ENCODE measurements around the gene DENND1B.
A peak's percentile ranks its signal among the peaks of the same experiment; 100 is the strongest.

The DENND1B gene

DNA sequence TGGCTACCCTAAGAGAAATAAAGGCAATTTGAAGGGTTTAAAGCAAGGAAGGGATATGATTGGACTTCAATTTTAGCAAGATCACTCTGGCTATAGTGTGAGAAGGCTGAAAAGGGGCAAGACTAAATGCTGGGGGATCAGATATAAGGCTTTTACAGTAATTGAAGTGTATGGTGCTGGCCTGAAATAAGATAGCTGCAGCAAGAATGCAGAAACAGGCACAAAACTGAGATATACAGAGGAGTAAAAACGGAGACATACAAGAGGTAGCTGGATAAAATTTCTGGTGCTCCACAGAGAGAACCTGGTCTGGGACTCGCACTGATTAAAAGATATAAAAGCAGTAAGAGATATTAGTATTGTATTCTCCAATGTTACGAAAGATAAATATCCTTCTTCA lies 92.0 kb downstream of the DENND1B start:
- no peak for DNase-seq

DNA sequence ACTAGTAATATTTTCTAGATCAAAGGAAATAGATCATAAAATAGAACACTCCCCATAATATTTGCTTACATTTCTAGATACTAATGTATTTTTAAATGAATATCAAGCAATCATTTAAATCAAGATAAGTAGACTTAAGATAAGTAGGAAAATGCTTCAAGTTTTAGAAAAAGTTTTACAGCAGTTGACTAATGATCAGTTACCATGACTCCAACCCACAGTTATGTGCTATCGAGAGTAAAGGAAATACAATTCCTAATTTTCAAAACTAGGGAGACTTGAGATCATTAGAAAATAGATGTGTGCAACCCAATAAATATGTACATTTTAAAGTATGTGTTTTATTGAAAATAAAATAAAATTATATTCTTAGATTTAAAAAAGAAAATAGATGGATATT lies 95.0 kb downstream of the DENND1B start:
- no peak for DNase-seq

DNA sequence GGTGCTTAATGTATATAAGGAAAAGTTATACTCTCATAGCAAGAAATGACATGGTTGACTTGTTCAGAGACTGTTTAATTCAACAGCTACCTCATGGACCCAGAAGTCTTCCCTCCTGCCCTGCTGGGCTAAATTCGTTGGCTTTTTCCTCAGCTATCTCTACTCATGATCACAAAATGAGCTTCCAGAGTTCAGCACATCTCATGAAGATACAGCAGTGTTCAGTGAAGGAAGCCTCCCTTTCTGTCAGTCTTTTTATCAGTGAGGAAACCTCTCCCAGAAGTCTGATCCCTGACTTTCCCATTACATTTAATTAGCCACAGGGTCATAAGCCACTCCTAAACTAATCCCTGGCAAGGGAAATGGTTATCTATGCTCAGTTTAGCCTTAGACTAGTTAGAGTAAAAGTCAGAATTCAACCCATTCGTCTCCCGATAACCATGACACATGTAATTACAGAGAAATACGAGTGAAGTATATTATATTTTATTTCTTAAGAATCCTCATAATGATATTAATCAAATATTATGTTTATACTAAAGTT lies 97.5 kb downstream of the DENND1B start:
- DNase-seq, result no peak

- DNase-seq, result no peak
These were observed 98.0 kb downstream of the DENND1B start for GRCh38 chr1:197677313-197677712.

GRCh38 chr1:197675583-197676208 lies 99.6 kb downstream of the DENND1B start:
- DNase-seq, result peak; percentile 14 to 18

- no peak for DNase-seq
These were observed 101.0 kb downstream of the DENND1B start for GRCh38 chr1:197674286-197674685.

DNA sequence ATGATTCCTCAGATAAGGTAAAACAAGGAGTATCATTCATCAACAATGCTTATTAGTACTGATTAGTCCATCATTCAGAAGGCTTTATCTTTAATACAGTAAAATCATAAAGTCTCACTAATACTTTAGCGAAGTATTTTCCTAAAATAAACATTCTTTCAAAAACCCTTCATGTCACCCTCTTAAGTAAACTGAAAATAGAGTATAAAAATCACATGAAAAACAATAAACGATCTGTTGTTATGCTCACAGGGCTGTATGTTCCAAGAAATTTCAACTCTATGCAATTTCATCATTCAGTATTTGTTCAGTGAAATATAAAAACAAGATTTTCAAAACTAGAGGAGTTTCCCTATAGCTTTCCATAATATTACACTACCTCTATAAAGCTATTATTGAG lies 102.0 kb downstream of the DENND1B start:
- no peak for DNase-seq

- DNase-seq, result no peak
These were observed 102.9 kb downstream of the DENND1B start for GRCh38 chr1:197672347-197672746.

DNA sequence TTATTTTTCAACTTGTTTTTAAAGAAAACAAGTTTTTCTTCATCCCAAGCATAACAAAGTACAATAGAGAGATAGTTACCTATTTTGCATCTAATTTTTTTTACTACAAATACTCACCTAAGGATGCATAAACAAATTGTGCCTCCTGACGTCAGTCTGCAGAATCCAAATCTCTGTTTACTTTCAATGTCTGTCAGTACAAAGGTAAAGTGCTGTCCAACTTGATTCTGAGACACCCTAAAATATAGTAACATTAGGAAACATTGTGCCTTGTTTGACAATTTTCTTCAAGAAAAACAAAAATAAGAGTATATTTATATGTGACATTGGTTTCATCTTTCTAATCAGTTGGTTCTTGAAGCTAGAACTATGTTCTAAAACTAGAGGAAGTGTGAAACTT lies 103.4 kb downstream of the DENND1B start:
- DNase-seq, result no peak

GRCh38 chr1:197671140-197671539 lies 104.1 kb downstream of the DENND1B start:
- DNase-seq, result no peak

DNA sequence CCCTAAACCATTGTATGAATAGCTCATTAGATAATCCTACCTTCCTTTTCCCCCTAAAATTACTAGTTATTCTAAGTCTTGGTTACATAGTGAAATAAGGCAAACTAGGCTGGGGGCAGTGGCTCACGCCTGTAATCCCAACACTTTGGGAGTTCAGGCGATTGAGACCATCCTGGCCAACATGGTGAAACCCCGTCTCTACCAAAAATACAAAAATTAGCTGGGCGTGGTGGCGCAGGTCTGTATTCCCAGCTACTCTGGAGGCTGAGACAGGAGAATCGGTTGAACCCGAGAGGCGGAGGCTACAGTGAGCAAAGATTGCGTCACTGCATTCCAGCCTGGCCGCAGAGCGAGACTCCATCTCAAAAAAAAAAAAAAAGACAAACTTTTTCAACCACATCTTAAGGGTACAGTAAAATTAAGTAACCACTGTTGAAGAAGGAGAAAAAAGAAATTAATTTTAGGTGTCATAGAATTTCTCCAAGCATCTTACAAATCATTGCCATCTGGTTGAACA lies 108.5 kb downstream of the DENND1B start:
- no peak for DNase-seq

DNA sequence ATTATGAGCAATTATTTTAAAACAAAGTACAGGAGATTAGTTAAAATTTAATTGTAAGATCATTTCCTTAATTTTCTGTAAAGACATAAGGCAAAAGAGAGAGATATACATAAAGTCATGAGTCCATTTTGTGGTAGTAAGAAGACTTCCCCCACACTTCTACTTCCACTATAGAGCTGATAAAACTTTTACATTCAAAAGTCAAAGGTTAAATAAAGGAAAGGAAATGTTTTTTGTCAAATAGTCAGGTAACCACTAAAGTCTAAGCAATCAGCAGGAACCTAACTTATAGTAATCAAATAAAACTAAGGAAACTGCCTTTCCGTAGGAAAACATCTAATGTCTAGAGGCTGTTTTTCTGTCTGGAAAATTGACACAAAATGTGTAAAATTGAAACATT lies 110.9 kb downstream of the DENND1B start:
- DNase-seq, result no peak

- DNase-seq, result peak in 1 of 2 experiments; percentile 42
These were observed 111.9 kb downstream of the DENND1B start for GRCh38 chr1:197663162-197663953.

GRCh38 chr1:197660389-197660788 lies 114.9 kb downstream of the DENND1B start:
- no peak for DNase-seq

DNA sequence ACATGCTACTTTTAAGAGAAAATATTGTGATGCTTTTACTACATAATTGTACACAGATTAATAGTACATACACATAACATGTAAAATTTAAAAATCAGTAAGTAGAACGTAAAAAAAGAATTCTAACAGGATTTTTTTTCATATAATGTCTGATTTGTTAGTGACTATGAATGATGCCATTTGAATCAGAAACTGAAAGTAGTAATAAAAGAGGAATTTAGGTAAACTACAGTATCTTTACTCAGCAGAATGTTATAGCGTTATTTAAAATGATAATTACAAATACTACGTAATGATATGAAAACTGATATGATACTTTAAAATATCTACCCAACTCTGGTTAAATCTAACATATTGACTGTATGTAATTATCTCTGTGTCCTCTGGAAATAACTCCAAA lies 116.1 kb downstream of the DENND1B start:
- DNase-seq, result no peak

GRCh38 chr1:197649188-197649587 lies 126.1 kb downstream of the DENND1B start:
- DNase-seq, result no peak

DNA sequence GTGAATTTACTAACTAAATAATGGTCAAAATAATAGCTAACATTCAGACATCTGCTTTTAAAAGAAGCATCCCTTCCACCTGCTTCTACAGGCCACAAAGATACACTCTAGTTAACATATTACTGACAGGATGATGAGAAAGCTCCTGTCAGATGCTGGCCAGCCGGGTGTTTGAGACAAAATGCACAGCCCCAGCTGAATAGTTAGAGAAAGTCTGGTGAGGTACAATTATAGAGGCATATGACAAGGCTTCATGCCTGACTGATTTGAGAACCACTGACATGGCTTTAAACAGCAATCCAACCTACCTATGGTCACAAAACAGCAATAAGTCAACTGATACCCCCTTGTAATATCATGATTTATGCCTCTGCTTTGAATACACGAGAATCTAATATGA lies 137.0 kb downstream of the DENND1B start:
- DNase-seq, result no peak

DNA sequence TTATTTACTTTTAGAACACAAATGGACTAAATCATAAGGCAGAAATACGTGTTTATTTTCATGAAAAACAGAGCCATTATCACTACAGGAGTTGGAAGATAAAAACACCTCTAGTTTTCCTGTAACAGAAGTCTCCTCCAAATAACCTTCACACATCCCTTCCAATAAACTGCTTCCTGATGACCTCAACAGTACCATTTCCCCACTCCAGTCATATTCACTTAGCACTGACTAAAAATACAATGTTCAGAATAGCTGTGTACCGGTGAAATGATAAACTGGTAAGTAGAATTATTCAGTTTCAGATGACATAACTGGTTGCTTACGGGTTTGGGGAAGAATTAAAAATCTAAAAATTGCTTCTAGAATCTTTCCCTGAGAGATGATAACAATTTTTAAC lies 137.9 kb downstream of the DENND1B start:
- no peak for DNase-seq

- no peak for DNase-seq
These were observed 141.7 kb downstream of the DENND1B start for GRCh38 chr1:197633447-197634078.

- no peak for DNase-seq
These were observed 142.6 kb downstream of the DENND1B start for GRCh38 chr1:197632651-197633050.

DNA sequence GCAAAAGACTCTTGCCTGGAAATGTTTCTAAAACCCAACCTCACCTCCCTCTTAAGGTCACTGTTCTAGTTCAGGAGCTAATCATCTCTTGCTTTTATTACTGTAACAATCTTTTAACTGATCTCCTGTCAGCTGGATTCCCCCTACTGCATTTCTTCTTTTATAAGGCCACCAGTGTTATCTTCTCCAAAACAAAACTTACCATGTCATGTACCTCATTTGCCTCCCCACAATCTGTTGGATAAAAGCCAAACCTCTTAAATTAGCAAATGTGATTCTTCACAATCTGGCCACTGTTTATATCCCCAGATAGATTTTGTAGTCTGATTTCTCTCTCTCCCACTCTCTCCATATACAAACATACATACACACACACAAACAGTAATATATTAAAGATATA lies 143.3 kb downstream of the DENND1B start:
- no peak for DNase-seq

DNA sequence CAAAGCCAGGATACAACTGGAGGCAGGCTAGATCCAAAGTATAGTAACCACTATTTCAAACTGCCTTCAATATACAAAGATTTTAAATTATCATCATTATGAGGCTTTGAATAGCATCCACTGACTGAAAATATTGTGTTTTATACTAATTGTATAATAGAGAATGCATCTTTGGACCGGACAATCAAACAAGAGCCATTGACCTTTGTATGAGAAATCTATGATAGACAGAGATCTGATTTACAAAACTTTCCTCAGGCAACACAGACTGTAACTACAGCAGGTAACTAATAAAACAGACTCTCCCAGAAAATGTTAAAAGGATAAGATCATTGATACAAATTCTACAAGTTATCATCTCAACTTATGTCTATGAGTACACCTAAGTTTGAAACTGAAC lies 152.9 kb downstream of the DENND1B start:
- DNase-seq, result no peak

DNA sequence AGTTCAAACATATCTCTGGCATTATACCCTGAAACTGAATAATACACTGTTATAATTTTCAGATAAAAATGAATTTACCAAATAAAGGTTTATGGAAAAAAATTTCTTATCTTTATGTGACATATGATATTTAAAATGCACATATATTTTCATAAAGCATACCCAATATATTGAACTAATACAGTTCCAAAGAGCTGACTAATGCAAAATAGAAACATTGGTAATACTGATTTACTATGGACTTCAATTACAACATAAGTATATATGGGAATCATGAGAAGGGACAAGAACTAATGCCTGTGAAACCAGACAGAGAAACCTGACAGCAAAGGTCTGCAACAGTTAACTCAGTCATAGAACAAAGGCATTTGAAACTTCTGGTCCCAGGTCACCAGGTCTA lies 153.5 kb downstream of the DENND1B start:
- DNase-seq, result no peak

DNA sequence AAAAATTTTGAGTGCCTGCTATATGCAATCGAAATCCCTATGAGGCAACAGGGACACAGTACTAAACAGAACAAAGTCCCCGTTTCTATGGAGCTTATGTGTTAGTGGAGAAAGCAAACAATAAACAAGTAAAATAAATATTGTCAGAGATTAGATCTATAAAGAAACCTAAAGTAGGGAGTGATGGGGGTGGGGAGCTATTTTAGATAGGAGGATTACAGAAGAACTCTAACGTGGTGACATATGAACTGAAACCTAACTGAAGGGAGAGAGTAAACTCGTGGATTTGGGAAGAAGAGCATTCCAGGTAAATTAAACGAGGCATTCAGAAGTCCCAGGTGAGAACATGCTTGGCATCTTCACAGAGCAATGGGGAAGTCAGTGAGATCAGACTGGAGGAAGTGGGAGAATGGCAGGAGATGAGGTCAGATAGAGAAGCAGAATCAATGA lies 154.5 kb downstream of the DENND1B start:
- peak in 1 of 2 experiments; percentile 32 for DNase-seq

Data from NCI-H1930 (cell line).